CD4-positive, alpha-beta T cell (primary cell): Measurements from ENCODE around the gene NLRX1. TPM values are rescaled to one million over a fixed set of nuclear protein-coding genes. Genes with fewer than 3 reads are reported as not detected.
A peak's percentile ranks its signal among the peaks of the same experiment; 100 is the strongest.
"Not testable (repeated sequence)": the region's sequence is repeated elsewhere in the genome, so short reads cannot be mapped to it uniquely, and the experiment has no call there.

ENCODE experiments used
- ATAC-seq: fragments of 200-7000 bp; cut with Tn5 transposase; one replicate; pipeline ENCODE4 v1.10.0; 2022; ENCODE audit warnings: mild to moderate bottlenecking; ENCODE audit not compliant: poor library complexity
- CTCF ChIA-PET: fragments of 350-600 bp; sonication (Branson Sonifier 250); formaldehyde crosslinking; loops from one replicate; lab custom pipeline; 2021; ENCODE audit warnings: antibody characterized with exemption, inconsistent platforms; lab: Charles Lee
- POLR2A ChIA-PET: fragments of 350-600 bp; sonication (Branson Sonifier 250); formaldehyde crosslinking; loops from one replicate; lab custom pipeline; 2021; ENCODE audit warnings: antibody characterized with exemption, inconsistent platforms; lab: Charles Lee
- DNase-seq, 14 experiments: peaks; one replicate each; pipeline ENCODE4 v3.0.0-alpha.2; 2013 to 2020; ENCODE audit warnings: mixed read lengths in 2 of 14
- H3K27ac ChIP-seq, 2 donors: one replicate each; pipeline versions ENCODE4 v1.5.1 to v1.7.0; 2013; ENCODE audit warnings: low read length in 2 of 2, low read depth in 1 of 2, mild to moderate bottlenecking in 1 of 2
- H3K27me3 ChIP-seq, 2 experiments: 1 replicate in 1 of 2; 2 replicates in 1 of 2; pipeline versions ENCODE4 v1.6.1 to v1.7.0; 2013; ENCODE audit warnings: low read length in 2 of 2, control low read depth in 1 of 2, mild to moderate bottlenecking in 1 of 2, moderate library complexity in 1 of 2; ENCODE audit not compliant: insufficient read depth in 2 of 2, control insufficient read depth in 1 of 2
- H3K36me3 ChIP-seq: one replicate; pipeline ENCODE4 v1.6.1; 2013; ENCODE audit warnings: low read length, control low read depth; ENCODE audit not compliant: insufficient read depth
- H3K4me1 ChIP-seq: one replicate; pipeline ENCODE4 v1.6.1; 2013; ENCODE audit warnings: low read length, control low read depth; ENCODE audit not compliant: insufficient read depth
- H3K4me3 ChIP-seq: one replicate; pipeline ENCODE4 v1.5.1; 2013; ENCODE audit warnings: mild to moderate bottlenecking, low read length, moderate library complexity
- H3K9me3 ChIP-seq, 2 experiments: 1 replicate in 1 of 2; 2 replicates in 1 of 2; pipeline versions ENCODE4 v1.6.1 to v1.7.0; 2013; ENCODE audit warnings: low read length in 2 of 2, mild to moderate bottlenecking in 2 of 2, control low read depth in 1 of 2, moderate library complexity in 1 of 2; ENCODE audit not compliant: control insufficient read depth in 1 of 2, insufficient read depth in 1 of 2
- H3K27ac Mint-ChIP-seq: one replicate; pipeline ENCODE4 v1.8.0; 2020; ENCODE audit warnings: mixed read lengths
- H3K27me3 Mint-ChIP-seq: one replicate; pipeline ENCODE4 v1.8.0; 2021; ENCODE audit warnings: mixed read lengths
- H3K36me3 Mint-ChIP-seq: one replicate; pipeline ENCODE4 v1.8.0; 2021; ENCODE audit warnings: low read depth, mixed read lengths
- H3K4me1 Mint-ChIP-seq: one replicate; pipeline ENCODE4 v1.8.0; 2021; ENCODE audit warnings: low read depth, mixed read lengths
- H3K4me3 Mint-ChIP-seq: one replicate; pipeline ENCODE4 v1.8.0; 2020; ENCODE audit warnings: mild to moderate bottlenecking, mixed read lengths
- H3K9me3 Mint-ChIP-seq: one replicate; pipeline ENCODE4 v1.8.0; 2020; ENCODE audit warnings: mixed read lengths
- CTCF ChIP-seq: fragments of 200-600 bp; IDR thresholded peaks from one replicate; pipeline ENCODE4 v1.8.0; 2022; ENCODE audit warnings: antibody characterized with exemption, mild to moderate bottlenecking
- intact Hi-C, 2 experiments: fragments of 100-400 bp; cut with DNase I in 1 of 2; cut with micrococcal nuclease in 1 of 2; formaldehyde crosslinking; loops; one replicate each; pipeline versions ENCODE4 v1.15.1 to v1.9.0; 2023 to 2025; cut with DNase I, micrococcal nuclease
- total RNA-seq, 174 experiments: library from RNA in 2 of 174; stranded (reverse) in 2 of 174; gene quantifications; one replicate each; pipeline ENCODE4 v1.2.3 and lab custom pipeline; 2021 to 2026

NLRX1 gene
- total RNA-seq, 2 experiments from 2014 or later, result 4.2 to 5.4 TPM

DNA sequence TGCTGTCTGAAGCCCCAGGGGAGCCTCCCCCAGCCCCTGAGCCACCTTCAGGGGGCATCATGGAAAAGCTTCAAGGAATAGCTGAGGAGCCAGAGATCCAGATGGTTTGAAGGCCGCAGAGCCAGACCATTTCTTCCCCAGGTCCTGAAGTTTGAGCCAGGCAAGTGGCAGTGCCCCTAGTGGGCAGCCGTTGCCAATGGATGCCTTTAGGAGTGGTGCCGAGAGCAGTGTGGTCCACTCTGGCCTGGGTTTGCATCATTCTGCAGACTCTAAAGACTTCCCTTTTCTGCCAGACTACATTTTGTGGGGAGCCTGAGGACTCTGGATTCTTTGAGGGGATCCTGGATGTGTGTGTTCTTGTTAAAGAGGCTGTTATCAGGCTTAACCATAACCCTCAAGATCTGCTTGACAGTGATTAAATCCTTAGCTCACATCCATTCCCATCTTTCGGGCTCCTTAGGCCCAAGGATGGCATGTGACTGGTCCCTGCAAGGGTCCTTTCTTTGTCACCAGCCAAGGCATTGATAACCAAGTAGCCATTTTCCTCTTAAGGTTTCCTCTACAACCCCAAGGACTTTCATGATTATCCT is 34.0 kb upstream of the NLRX1 start:
- DNase-seq, result peak in 2 of 14 experiments; percentile 39 to 46
- Histone ChIP-seq H3K9me3 (no peaks in the 10 kb centered on the region), H3K27ac (no peak overlapping the region), H3K4me3 (no peak overlapping the region), H3K27me3 (no peaks in the 10 kb centered on the region), H3K36me3 (peaks cover 53% of the 10 kb centered on the region), H3K4me1 (no peaks in the 10 kb centered on the region)
- H3K4me3 Mint-ChIP-seq, result no peak overlapping the region
- ATAC-seq, result no peak
- peak; percentile 18 for TF ChIP-seq CTCF
- intact Hi-C loops, result no loop called here
- CTCF ChIA-PET, result interaction anchor here (1.0 to 1.1 kb wide), 3 partner anchors 9 to 28 kb away, joined by 3 read pairs; partner anchors contain the start of genes C2CD2L and HINFP
- no peaks in the 10 kb centered on the region for H3K4me1 Mint-ChIP-seq
- H3K27me3 Mint-ChIP-seq, result peaks cover 8% of the 10 kb centered on the region
- peaks cover 45% of the 10 kb centered on the region for H3K36me3 Mint-ChIP-seq
- POLR2A ChIA-PET, result interaction anchor here (0.9 kb wide), 1 partner anchor 92 kb away, joined by 3 read pairs; no protein-coding TSS in a partner anchor
- H3K27ac Mint-ChIP-seq, result no peak overlapping the region
- H3K9me3 Mint-ChIP-seq, result no peaks in the 10 kb centered on the region

- CTCF ChIA-PET, result not testable (repeated sequence)
These were observed 29.2 kb upstream of the NLRX1 start for GRCh38 chr11:119139276-119139675.

DNA sequence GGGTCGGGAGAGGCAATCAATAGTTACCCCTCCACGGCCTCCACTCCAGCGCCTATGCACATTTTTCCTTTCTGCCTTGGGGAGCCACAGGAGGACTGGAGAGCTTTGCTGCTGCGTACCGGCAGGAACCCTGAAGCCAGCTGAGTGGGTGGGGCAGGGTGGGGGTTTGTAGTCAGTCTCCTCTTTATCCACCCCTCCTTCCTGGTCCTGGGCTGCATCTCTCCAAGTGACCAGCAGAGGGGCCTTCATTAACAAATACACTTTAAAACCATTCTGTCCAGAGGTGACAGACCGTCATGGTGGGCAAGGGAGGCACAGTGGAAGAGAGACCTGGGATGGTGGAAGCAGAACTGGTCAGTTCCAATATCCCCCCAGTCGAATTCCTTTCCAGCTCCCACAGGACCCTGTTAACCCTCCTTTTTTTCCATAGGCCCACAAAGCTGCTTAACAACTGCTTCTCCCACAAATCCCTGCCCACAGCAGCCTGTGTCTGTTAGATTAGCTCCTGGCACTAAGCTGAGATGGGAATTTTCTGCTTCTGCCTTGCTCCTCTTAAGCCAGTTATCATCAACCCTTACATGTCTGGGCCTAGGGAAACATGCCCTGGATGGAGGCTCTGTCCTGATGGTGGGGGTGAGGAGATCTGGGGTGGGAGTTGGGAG is 23.6 kb upstream of the NLRX1 start:
- Mint-ChIP-seq H3K4me1 (peaks cover 14% of the 10 kb centered on the region), H3K27ac (no peak overlapping the region), H3K36me3 (no peaks in the 10 kb centered on the region), H3K9me3 (no peaks in the 10 kb centered on the region), H3K4me3 (no peak overlapping the region), H3K27me3 (peaks cover 46% of the 10 kb centered on the region)
- intact Hi-C loops, result no loop called here
- ChIA-PET CTCF (no interaction called here), POLR2A (interaction anchor here (0.8 kb wide), 1 partner anchor 26 kb away, joined by 3 read pairs; no protein-coding TSS in a partner anchor)
- Histone ChIP-seq H3K4me3 (no peak overlapping the region), H3K27ac (no peak overlapping the region), H3K9me3 (no peaks in the 10 kb centered on the region), H3K27me3 (peaks cover 14 to 25% of the 10 kb centered on the region in 2 experiments), H3K36me3 (no peaks in the 10 kb centered on the region), H3K4me1 (peaks cover 22% of the 10 kb centered on the region)
- ATAC-seq (peak; percentile 43), DNase-seq (peak in 6 of 14 experiments; percentile 4 to 62 (median 26))
- peak; percentile 30 for TF ChIP-seq CTCF

More at GRCh38 chr11:119139276-119139675, 29.2 kb upstream of the NLRX1 start:
- DNase-seq, intact Hi-C loops, H3K9me3 Mint-ChIP-seq, H3K4me1 Mint-ChIP-seq, H3K27ac Mint-ChIP-seq, H3K27ac ChIP-seq, H3K4me1 ChIP-seq, H3K27me3 ChIP-seq, H3K36me3 ChIP-seq, H3K36me3 Mint-ChIP-seq, POLR2A ChIA-PET, H3K4me3 ChIP-seq, H3K9me3 ChIP-seq, H3K4me3 Mint-ChIP-seq, ATAC-seq: not testable (repeated sequence)
- H3K27me3 Mint-ChIP-seq, result peaks cover 21% of the 10 kb centered on the region
